Testis (tissue), 2 donors: ENCODE measurements around the gene MPHOSPH8.

Experiments used
- CTCF ChIP-seq, 3 experiments: fragments of 450-650 bp in 2 of 3; fragments of 200-600 bp in 1 of 3; sonication (generic) in 1 of 3; IDR thresholded peaks; one replicate each; pipeline ENCODE4 v1.5.1; 2016 to 2019; ENCODE audit warnings: antibody characterized with exemption in 3 of 3, mild to moderate bottlenecking in 2 of 3, moderate library complexity in 1 of 3
- POLR2A ChIP-seq: fragments of 450-650 bp; IDR thresholded peaks from one replicate; pipeline ENCODE4 v1.6.1; 2017; ENCODE audit warnings: antibody characterized with exemption, mild to moderate bottlenecking, moderate library complexity

- TF ChIP-seq CTCF (IDR thresholded peaks at IDR 0.05) (no peak), POLR2A (no peak)
Measured at GRCh38 chr13:19665427-19665859, 32.0 kb downstream of the MPHOSPH8 start.
